ENCODE data around the gene CACFD1. TPM values are rescaled to one million over a fixed set of nuclear protein-coding genes. Genes with fewer than 3 reads are reported as not detected.

Gene CACFD1
- total and polyA plus RNA-seq, 7 donors, result 2.8 to 9.4 (median 7.1) TPM

DNA sequence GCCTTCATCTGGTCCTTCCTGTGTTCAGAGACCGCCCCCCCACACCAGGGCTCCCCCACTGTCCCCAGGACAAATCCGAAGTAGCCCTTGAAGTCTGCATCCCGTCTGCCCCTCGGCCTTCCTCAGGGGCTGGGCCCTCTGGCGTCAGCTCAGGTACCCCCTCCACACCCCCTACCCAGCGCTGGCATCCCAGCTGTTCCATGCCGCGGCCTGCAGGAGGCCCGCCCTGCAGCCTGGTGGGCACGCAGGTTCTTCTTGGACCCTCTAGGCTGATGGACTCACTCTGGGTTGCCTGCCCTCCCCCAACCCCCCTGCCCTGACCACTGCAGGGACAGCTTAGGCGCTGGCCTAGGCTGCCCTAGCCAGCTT lies 12.5 kb downstream of the CACFD1 start:
- ATAC-seq (no peak), DNase-seq (no peak)
- Histone ChIP-seq H3K4me3 (no peak overlapping the region), H3K4me1 (no peaks in the 10 kb centered on the region), H3K27ac (no peak overlapping the region), H3K9me3 (no peaks in the 10 kb centered on the region), H3K27me3 (ENCODE audit: insufficient read depth in 3 of 3, low read length in 2 of 3) (no peaks in the 10 kb centered on the region), H3K36me3 (ENCODE audit: insufficient read depth in 1 of 2, low read depth in 1 of 2) (peaks cover 0 to 27% of the 10 kb centered on the region in 2 donors)
- intact Hi-C loops (cut with DNase I), result no loop called here
- 71 to 83% (median 78%) methylated on average over 8 to 11 of the region's 11 CpGs for WGBS, 3 donors
- TF ChIP-seq, protein P1, sequence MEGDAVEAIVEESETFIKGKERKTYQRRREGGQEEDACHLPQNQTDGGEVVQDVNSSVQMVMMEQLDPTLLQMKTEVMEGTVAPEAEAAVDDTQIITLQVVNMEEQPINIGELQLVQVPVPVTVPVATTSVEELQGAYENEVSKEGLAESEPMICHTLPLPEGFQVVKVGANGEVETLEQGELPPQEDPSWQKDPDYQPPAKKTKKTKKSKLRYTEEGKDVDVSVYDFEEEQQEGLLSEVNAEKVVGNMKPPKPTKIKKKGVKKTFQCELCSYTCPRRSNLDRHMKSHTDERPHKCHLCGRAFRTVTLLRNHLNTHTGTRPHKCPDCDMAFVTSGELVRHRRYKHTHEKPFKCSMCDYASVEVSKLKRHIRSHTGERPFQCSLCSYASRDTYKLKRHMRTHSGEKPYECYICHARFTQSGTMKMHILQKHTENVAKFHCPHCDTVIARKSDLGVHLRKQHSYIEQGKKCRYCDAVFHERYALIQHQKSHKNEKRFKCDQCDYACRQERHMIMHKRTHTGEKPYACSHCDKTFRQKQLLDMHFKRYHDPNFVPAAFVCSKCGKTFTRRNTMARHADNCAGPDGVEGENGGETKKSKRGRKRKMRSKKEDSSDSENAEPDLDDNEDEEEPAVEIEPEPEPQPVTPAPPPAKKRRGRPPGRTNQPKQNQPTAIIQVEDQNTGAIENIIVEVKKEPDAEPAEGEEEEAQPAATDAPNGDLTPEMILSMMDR (IDR thresholded peaks at IDR 0.05), result no peak

DNA sequence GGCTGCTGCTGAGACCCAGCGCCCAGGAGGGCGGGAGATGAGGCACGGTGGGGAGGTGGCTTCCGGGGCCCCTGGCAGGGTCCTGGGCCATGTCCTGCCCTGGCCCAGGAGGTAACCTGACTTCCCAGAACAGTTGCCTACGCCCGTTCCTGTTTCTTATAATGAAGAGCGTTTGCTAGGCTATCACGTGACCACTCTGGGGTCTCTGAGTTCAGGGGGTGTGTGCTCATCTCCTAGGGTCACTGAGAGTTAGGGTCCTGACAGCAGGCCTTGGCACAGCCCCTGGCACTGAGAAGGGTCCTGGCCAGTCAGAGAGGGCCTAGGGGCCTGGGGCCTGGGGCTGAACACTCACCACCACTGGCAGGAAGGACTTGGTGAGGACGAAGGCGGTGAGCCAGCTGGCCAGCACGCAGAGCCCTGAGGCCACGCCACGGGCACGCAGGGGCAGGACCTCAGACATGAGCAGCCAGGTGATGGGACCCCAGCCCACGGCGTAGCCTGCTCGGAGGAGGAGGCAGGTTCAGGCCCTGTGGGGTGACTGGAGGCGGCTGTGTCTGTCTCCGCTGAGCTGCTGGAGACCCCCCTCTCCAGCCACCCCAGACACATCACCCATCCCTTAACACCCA lies 13.1 kb downstream of the CACFD1 start:
- intact Hi-C loops (cut with DNase I), result no loop called here
- DNase-seq, result no peak
- Histone ChIP-seq H3K9me3 (no peaks in the 10 kb centered on the region), H3K27me3 (ENCODE audit: insufficient read depth in 3 of 3, low read length in 2 of 3) (no peaks in the 10 kb centered on the region), H3K27ac (no peak overlapping the region), H3K36me3 (ENCODE audit: insufficient read depth in 1 of 2, low read depth in 1 of 2) (peaks cover 0 to 27% of the 10 kb centered on the region in 2 donors), H3K4me3 (no peak overlapping the region), H3K4me1 (no peaks in the 10 kb centered on the region)
- WGBS, 3 donors, result 62 to 65% (median 62%) methylated on average over 17 to 19 of the region's 19 CpGs
- ATAC-seq, result peak in 1 of 4 donors; percentile 10
- TF ChIP-seq, protein P1 (IDR thresholded peaks at IDR 0.05), result no peak

DNA sequence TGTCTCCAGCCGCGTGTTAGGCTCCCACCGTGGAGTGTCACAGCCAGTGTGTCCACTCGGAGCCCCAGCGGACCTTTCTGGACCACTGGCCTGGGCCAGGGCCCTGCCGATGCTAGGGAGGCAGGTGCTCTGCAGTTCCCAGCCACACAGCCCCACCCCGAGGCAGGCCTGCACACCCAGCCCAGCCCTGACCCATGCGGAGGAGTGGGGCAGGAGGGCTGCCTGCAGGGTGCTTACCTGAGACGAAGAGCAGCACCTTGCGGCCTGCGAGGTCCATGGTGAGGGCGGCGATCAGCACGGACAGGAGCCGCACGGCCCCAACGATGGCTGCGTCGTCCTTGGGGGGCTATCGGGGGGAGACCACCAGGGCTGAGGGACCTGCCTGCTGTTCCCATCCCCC lies 14.0 kb downstream of the CACFD1 start:
- DNase-seq (no peak), ATAC-seq (no peak)
- TF ChIP-seq, protein P1 (IDR thresholded peaks at IDR 0.05), result no peak
- no peaks in the 10 kb centered on the region for H3K9me3 ChIP-seq
- intact Hi-C loops (cut with DNase I), result no loop called here
- no peaks in the 10 kb centered on the region for H3K27me3 ChIP-seq (ENCODE audit: insufficient read depth in 3 of 3, low read length in 2 of 3)
- 88 to 90% (median 89%) methylated on average over 19 to 20 of the region's 20 CpGs for WGBS, 3 donors
- no peak overlapping the region for H3K4me3 ChIP-seq
- peaks cover 0 to 18% of the 10 kb centered on the region in 2 donors for H3K36me3 ChIP-seq (ENCODE audit: insufficient read depth in 1 of 2, low read depth in 1 of 2)
- peaks cover 5% of the 10 kb centered on the region for H3K4me1 ChIP-seq
- no peak overlapping the region for H3K27ac ChIP-seq

DNA sequence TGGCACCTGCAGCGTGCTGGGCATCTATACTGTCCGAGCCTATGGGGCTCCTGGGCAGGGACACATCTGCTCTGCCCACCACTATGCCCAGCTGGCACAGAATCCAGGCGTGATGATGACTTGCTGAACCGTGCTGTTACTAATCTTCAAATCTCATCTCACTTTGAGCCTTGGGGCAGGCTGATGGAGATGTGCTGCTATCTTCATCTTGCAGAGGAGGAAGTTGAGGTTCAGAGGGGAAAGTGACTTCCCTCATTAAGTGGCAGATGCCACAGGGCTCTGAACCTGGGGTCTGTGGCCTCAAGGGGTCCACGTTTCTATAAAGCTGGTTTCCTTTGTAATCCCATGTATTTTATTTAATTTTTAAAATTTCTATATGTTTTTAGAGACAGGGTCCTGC lies 14.4 kb downstream of the CACFD1 start:
- TF ChIP-seq, protein P1 (IDR thresholded peaks at IDR 0.05), result no peak
- 73 to 79% (median 76%) methylated on average over 5 of the region's 5 CpGs for WGBS, 3 donors

DNA sequence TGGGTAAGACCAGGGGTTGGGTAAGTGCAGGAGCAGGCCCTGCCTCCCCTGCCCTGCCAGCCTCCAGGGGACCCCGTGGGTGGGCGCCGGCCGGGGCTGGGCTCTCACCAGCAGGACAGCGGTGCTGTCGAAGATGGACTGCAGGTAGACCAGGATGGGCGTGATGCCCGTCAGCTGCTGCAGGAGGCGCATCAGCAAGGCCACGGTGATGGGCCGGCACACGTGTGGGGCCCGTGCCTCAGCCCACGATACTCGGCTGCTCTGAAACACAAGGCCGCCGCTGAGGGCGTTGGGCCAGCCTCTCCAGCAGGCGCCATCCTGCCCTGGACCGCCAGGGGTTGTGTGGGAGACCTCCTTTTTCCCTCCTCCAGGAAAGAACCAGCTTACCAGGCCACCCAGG lies 15.1 kb downstream of the CACFD1 start:
- H3K27me3 ChIP-seq (ENCODE audit: insufficient read depth in 3 of 3, low read length in 2 of 3), result no peaks in the 10 kb centered on the region
- intact Hi-C loops (cut with DNase I), result loop anchor here (5.0 kb wide), 3 partner anchors 58 to 143 kb away; partner anchors contain the start of genes MED22 (in 1 of the 2), REXO4 (in 1 of the 2) and RPL7A (in 1 of the 2)
- no peak overlapping the region for H3K4me3 ChIP-seq
- TF ChIP-seq, protein P1 (IDR thresholded peaks at IDR 0.05), result no peak
- no peaks in the 10 kb centered on the region for H3K9me3 ChIP-seq
- no peak overlapping the region for H3K27ac ChIP-seq
- ATAC-seq, result no peak
- peaks cover 6% of the 10 kb centered on the region for H3K4me1 ChIP-seq
- no peak for DNase-seq
- H3K36me3 ChIP-seq (ENCODE audit: insufficient read depth in 1 of 2, low read depth in 1 of 2), result peaks cover 0 to 15% of the 10 kb centered on the region in 2 donors
- WGBS, 3 donors, result 82 to 83% (median 82%) methylated on average over 14 to 20 of the region's 20 CpGs

More for the DNA sequence above, 14.4 kb downstream of the CACFD1 start:
- no peak overlapping the region for H3K27ac ChIP-seq
- intact Hi-C loops (cut with DNase I), result no loop called here
- no peaks in the 10 kb centered on the region for H3K9me3 ChIP-seq
- peaks cover 6% of the 10 kb centered on the region for H3K4me1 ChIP-seq
- DNase-seq, result no peak
- no peaks in the 10 kb centered on the region for H3K27me3 ChIP-seq (ENCODE audit: insufficient read depth in 3 of 3, low read length in 2 of 3)
- peaks cover 0 to 15% of the 10 kb centered on the region in 2 donors for H3K36me3 ChIP-seq (ENCODE audit: insufficient read depth in 1 of 2, low read depth in 1 of 2)
- H3K4me3 ChIP-seq, result no peak overlapping the region
- no peak for ATAC-seq

Measured in psoas muscle (tissue), 8 donors.